ENCODE results near the gene TNK2.
"Not testable (repeated sequence)": the region's sequence is repeated elsewhere in the genome, so short reads cannot be mapped to it uniquely, and the experiment has no call there.

GRCh38 chr3:195951443-195952177 lies 43.3 kb upstream of the TNK2 start:
- not testable (repeated sequence) for TF ChIP-seq CTCF, POLR2A (IDR thresholded peaks at IDR 0.05)

Data from adrenal gland (tissue), 5 donors.